ENCODE results near the gene TPPP3.
"Not testable (repeated sequence)": the region's sequence is repeated elsewhere in the genome, so short reads cannot be mapped to it uniquely, and the experiment has no call there.

TPPP3 gene

DNA sequence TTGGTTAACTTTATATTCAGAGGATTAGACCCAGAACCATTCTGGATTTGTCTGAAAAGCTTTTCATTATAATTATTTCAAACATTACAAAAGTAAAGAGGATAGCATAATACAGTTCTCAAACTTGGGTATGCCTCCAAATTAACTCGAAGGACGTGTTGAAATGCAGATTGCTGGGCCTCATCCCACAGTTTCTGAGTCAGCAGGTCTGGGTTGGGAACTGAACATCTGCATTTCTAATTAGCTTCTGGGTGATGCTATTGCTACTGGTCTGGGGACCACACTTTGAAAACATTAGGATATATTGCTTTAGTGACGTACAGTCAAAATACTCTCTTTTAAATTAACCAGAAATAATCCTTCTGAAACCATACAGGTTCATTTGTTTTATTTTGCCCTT is 10.0 kb downstream of the TPPP3 start:
- TF ChIP-seq, protein P1, sequence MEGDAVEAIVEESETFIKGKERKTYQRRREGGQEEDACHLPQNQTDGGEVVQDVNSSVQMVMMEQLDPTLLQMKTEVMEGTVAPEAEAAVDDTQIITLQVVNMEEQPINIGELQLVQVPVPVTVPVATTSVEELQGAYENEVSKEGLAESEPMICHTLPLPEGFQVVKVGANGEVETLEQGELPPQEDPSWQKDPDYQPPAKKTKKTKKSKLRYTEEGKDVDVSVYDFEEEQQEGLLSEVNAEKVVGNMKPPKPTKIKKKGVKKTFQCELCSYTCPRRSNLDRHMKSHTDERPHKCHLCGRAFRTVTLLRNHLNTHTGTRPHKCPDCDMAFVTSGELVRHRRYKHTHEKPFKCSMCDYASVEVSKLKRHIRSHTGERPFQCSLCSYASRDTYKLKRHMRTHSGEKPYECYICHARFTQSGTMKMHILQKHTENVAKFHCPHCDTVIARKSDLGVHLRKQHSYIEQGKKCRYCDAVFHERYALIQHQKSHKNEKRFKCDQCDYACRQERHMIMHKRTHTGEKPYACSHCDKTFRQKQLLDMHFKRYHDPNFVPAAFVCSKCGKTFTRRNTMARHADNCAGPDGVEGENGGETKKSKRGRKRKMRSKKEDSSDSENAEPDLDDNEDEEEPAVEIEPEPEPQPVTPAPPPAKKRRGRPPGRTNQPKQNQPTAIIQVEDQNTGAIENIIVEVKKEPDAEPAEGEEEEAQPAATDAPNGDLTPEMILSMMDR (IDR thresholded peaks at IDR 0.05), result no peak
- Histone ChIP-seq H3K27ac (no peak overlapping the region), H3K4me3 (no peak overlapping the region)
- no peak for DNase-seq (ENCODE audit: low spot score)

DNA sequence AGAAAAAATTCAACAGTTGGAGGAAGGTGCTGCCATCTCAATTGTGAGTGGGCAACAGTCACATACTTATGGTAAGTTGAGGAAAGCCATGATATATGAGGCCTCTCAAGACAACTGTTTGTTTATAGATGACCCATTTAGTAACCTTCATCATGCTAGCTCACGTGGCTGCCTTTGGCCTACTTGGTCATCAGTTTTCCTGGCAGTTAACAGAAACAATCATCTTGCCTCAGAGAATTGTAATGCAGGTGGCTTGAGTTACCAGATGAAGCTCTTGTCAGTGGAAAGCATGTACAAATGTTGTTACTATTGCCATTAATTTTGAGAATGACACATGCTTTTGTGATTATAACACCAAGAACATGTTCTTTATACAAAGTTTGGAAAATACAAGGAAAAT is 14.7 kb downstream of the TPPP3 start:
- H3K4me3 ChIP-seq, result no peak overlapping the region
- no peak overlapping the region for H3K27ac ChIP-seq
- DNase-seq (ENCODE audit: low spot score), result no peak
- TF ChIP-seq, protein P1 (IDR thresholded peaks at IDR 0.05), result no peak

DNA sequence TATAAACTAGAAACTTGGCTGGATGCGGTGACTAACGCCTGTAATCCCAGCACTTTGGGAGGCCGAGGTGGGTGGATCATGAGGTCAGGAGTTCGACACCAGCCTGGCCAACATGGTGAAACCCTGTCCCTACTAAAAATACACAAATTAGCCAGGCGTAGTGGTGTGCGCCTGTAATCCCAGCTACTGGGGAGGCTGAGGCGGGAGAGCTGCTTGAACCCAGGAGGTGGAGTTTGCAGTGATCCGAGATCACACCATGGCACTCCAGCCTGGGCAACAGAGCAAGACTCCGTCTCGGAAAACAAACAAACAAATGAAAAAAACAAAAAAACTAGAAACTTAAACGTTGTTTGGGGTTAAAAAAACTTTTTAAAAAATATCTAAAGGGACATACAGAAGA is 17.3 kb downstream of the TPPP3 start:
- H3K4me3 ChIP-seq; DNase-seq (ENCODE audit: low spot score); H3K27ac ChIP-seq: not testable (repeated sequence)

DNA sequence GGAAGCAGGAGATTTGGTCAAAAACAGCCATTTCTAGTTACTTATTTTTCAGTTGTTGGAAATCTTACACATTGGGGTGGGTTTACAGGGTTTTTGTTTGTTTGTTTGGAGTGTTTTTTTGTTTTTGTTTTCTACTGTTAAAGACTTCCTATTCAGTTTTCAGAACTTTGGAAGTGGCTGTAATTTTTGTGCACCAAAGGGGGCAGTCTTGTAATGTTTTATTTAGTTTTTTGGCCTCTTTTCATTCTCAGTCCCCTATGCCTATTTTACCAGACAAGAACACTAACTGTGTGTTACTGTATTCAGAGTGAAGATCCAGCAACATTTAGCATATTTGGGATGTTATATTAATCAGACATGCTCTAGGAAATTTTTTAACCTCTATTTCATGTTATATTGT is 20.6 kb downstream of the TPPP3 start:
- no peak overlapping the region for H3K4me3 ChIP-seq
- TF ChIP-seq, protein P1 (IDR thresholded peaks at IDR 0.05), result no peak
- no peak overlapping the region for H3K27ac ChIP-seq
- no peak for DNase-seq (ENCODE audit: low spot score)

DNA sequence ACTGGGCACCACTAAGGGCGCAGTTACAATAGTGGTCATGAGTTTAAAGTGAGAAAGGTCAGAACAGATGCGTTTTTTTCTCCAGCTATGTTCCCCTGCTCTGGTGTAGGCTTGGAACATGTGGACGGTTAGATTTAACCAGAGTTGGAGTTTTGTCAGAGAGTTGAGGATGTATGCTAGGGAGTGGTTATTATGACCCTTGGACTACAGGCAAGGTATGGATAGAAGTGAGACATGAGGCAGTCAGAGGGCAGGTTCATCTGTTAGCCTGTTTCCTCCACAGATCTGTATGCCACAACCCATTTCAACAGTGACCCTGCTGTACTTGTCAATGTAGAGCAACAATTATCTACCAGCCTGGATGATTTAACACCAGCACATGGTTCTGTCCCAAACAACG is 22.6 kb downstream of the TPPP3 start:
- Histone ChIP-seq H3K4me3 (no peak overlapping the region), H3K27ac (no peak overlapping the region)
- TF ChIP-seq, protein P1 (IDR thresholded peaks at IDR 0.05), result no peak
- no peak for DNase-seq (ENCODE audit: low spot score)

DNA sequence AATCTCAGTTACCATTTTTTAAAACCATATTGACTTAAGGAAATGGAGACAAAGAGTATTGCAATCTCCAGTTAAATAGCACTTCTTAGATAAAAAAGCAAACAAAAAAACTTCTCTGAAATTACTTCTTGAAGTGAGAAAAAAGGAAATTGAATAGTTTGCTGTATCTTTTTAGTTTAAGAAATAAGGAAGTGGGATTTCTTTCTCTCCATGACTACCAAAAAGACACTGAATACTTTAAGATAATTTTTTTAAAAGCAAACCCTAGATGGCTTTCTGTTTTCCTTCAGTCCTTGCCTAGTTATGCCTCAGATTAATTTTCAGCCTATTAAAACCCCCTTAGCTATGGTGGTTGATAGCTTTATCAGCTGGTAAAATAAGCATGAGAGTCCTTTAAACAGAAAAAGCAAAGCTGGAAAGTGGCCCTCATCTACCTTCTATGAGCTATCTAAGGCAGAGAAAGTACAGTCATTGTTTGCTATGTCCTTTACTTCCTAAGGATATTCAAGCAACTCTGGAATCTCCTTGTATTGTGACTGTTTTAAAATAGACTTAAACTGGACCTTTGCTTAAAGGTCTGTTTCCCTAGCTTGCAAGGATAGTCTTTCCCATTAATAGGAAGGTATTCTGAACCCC is 28.6 kb downstream of the TPPP3 start:
- TF ChIP-seq, protein P1 (IDR thresholded peaks at IDR 0.05), result no peak
- H3K4me3 ChIP-seq, result no peak overlapping the region
- no peak overlapping the region for H3K27ac ChIP-seq
- no peak for DNase-seq (ENCODE audit: low spot score)

DNA sequence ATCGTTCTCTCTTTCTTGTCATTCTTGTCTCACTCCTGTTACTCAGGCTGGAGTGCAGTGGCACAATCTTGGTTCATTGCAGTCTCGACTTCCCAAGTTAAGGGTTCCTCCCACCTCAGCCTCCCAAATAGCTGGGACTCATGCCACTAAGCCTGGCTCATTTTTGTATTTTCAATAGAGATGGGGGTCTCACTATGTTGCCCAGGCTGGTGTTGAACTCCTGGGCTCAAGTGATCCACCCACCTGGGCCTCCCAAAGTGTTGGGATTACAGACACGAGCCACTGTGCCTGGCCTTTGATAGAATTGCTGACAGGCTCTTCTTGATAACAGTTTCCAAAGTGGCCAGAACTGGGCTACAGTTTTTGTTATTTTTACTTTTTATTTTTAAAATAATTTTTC is 32.3 kb downstream of the TPPP3 start:
- TF ChIP-seq, protein P1 (IDR thresholded peaks at IDR 0.05), result no peak
- H3K4me3 ChIP-seq, result no peak overlapping the region
- no peak for DNase-seq (ENCODE audit: low spot score)
- no peak overlapping the region for H3K27ac ChIP-seq

DNA sequence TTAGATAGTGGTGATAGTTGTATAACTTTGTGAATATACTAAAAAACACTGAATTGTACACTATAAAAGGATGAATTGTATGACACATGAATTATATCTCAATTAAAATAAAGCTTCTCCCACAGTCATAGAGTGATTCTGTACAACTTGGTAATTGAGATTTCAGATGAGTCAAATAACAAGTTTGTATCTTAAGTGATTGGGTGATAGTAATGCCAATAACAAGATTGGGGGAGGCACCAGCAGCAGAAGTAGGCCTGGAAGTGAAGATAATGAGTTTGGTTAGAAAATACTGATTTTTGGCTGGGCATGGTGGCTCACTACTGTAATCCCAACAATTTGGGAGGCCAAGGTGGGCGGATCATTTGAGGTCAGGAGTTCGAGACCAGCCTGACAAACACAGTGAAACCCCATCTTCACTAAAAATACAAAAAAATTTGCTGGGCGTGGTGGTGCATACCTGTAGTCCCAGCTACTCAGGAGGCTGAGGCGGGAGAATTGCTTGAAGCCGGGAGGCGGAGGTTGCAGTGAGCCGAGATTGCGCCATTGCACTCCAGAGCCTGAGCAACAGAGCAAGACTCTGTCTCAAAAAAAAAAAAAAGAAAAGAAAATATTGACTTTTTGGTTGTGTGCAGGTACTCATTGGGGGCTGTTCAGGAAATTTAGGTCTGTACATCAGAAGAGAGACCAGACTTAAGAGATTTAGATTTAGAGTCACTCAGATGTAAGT is 33.6 kb downstream of the TPPP3 start:
- not testable (repeated sequence) for H3K4me3 ChIP-seq; H3K27ac ChIP-seq; DNase-seq (ENCODE audit: low spot score)

Data from coronary artery (tissue), 2 donors.